GM12878 (cell line): Measurements from ENCODE around the gene MSI2. TPM values are rescaled to one million over a fixed set of nuclear protein-coding genes. Genes with fewer than 3 reads are reported as not detected.

Source experiments
- ATAC-seq: fragments of 200-7000 bp; cut with Tn5 transposase; 3 replicates; pipeline ENCODE4 v1.9.1; 2020; ENCODE audit warnings: mild to moderate bottlenecking, moderate library complexity
- BruUV-seq: library from RNA; stranded (reverse); fragments of 400-500 nt; replicated peaks from 2 replicates; lab custom pipeline; 2021; lab: Mats Ljungman, UMichigan
- CTCF ChIA-PET: fragments of 300-600 bp; sonication (Branson Sonifier 250); formaldehyde crosslinking; extraction: SDS; loops from one replicate; lab custom pipeline; 2021; ENCODE audit warnings: inconsistent platforms; lab: Yijun Ruan, JAX
- POLR2A ChIA-PET: fragments of 350-600 bp; formaldehyde crosslinking; extraction: SDS; loops from one replicate; lab custom pipeline; 2021; ENCODE audit warnings: inconsistent platforms; lab: Charles Lee
- RAD21 ChIA-PET: fragments of 300-600 bp; sonication (Branson Sonifier 250); formaldehyde crosslinking; loops from one replicate; lab custom pipeline; 2023; ENCODE audit warnings: antibody characterized with exemption; ENCODE audit not compliant: unreplicated experiment; lab: Charles Lee
- SMC1A ChIA-PET: fragments of 300-600 bp; sonication (Branson Sonifier 250); formaldehyde crosslinking; loops from one replicate; lab custom pipeline; 2023; ENCODE audit not compliant: unreplicated experiment, uncharacterized antibody; lab: Charles Lee
- DNase-seq: peaks from one replicate; pipeline ENCODE4 v3.0.0-alpha.2; 2011; ENCODE audit warnings: low read depth, low spot score
- FAIRE-seq: peaks from 3 replicates; lab custom pipeline; 2011; peaks lifted over from hg19 to GRCh38; lab: Jason Lieb, UNC
- H2AFZ ChIP-seq: 2 replicates; pipeline ENCODE4 v1.6.0; 2011; ENCODE audit warnings: low read depth, low read length, control low read depth; ENCODE audit not compliant: control insufficient read depth
- H3K27ac ChIP-seq: 2 replicates; pipeline ENCODE4 v1.5.1; 2011; ENCODE audit warnings: control low read depth; ENCODE audit not compliant: control insufficient read depth, insufficient read depth
- H3K27me3 ChIP-seq, 2 experiments: replicated peaks in 1 of 2; 2 replicates each; pipeline versions ENCODE4 v1.6.0 to v1.6.1; 2011; ENCODE audit warnings: low read length in 1 of 2; ENCODE audit not compliant: control insufficient read depth in 2 of 2, insufficient read depth in 2 of 2
- H3K36me3 ChIP-seq, 2 experiments: 2 replicates each; pipeline ENCODE4 v1.5.1; 2011; ENCODE audit warnings: low read length in 1 of 2; ENCODE audit not compliant: control insufficient read depth in 2 of 2, insufficient read depth in 2 of 2
- H3K4me1 ChIP-seq: 2 replicates; pipeline ENCODE4 v1.6.1; 2011; ENCODE audit warnings: mild to moderate bottlenecking, low read length, moderate library complexity, mixed read lengths; ENCODE audit not compliant: control insufficient read depth, insufficient read depth
- H3K4me2 ChIP-seq: 2 replicates; pipeline ENCODE4 v1.6.0; 2011; ENCODE audit warnings: control low read depth; ENCODE audit not compliant: control insufficient read depth, insufficient read depth
- H3K4me3 ChIP-seq: fragments of 200-600 bp; sonication (generic); 2 replicates; pipeline ENCODE4 v1.5.1; 2016
- H3K79me2 ChIP-seq: 2 replicates; pipeline ENCODE4 v1.6.0; 2011; ENCODE audit warnings: low read length; ENCODE audit not compliant: control insufficient read depth, insufficient read depth
- H3K9ac ChIP-seq: 2 replicates; pipeline ENCODE4 v1.8.0; 2011; ENCODE audit warnings: low read length, control low read depth, mixed read lengths; ENCODE audit not compliant: control insufficient read depth, insufficient read depth
- H3K9me3 ChIP-seq: replicated peaks from 3 replicates; pipeline ENCODE4 v1.5.1; 2011; ENCODE audit warnings: mild to moderate bottlenecking, low read length; ENCODE audit not compliant: control insufficient read depth, insufficient read depth
- H4K20me1 ChIP-seq: 2 replicates; pipeline ENCODE4 v1.6.0; 2011; ENCODE audit not compliant: control insufficient read depth, insufficient read depth
- BACH1 ChIP-seq: fragments of 450-650 bp; IDR thresholded peaks from 2 replicates; pipeline ENCODE4 v1.6.1; 2017; ENCODE audit warnings: mild to moderate bottlenecking, borderline replicate concordance
- DPF2 ChIP-seq: fragments of 450-650 bp; IDR thresholded peaks from 2 replicates; pipeline ENCODE4 v1.6.1; 2017; ENCODE audit warnings: mild to moderate bottlenecking
- EED ChIP-seq: sonication (generic); IDR thresholded peaks from 2 replicates; pipeline ENCODE4 v1.6.1; 2016; ENCODE audit warnings: antibody characterized with exemption, low read depth
- EP300 ChIP-seq, 2 experiments: fragments of 150-350 bp in 1 of 2; IDR thresholded peaks; 2 replicates each; pipeline ENCODE4 v1.6.1; 2011 to 2012; ENCODE audit warnings: low read depth in 2 of 2, low read length in 2 of 2, borderline replicate concordance in 1 of 2, improper control_type of control experiment in 1 of 2, inconsistent platforms in 1 of 2; ENCODE audit not compliant: control insufficient read depth in 1 of 2
- KDM1A ChIP-seq: fragments of 200-600 bp; sonication (generic); IDR thresholded peaks from 2 replicates; pipeline ENCODE4 v1.6.1; 2016; ENCODE audit warnings: borderline replicate concordance
- PAX5 ChIP-seq: IDR thresholded peaks from 2 replicates; pipeline ENCODE4 v1.6.1; 2011; ENCODE audit warnings: low read depth, low read length, borderline replicate concordance
- RBBP5 ChIP-seq: fragments of 200-600 bp; sonication (generic); conservative IDR thresholded peaks from 2 replicates; pipeline ENCODE4 v1.6.1; 2016
- SMAD5 ChIP-seq: IDR thresholded peaks from 2 replicates; pipeline ENCODE4 v1.6.1; 2016; ENCODE audit warnings: antibody characterized with exemption, low read depth
- TARDBP ChIP-seq: IDR thresholded peaks from 2 replicates; pipeline ENCODE4 v1.6.1; 2016; ENCODE audit warnings: borderline replicate concordance
- TCF12 ChIP-seq: IDR thresholded peaks from 2 replicates; pipeline ENCODE4 v1.6.1; 2011; ENCODE audit warnings: low read depth, mild to moderate bottlenecking, low read length
- ZNF24 ChIP-seq: fragments of 450-650 bp; IDR thresholded peaks from 2 replicates; pipeline ENCODE4 v1.6.1; 2017; ENCODE audit warnings: antibody characterized with exemption, mild to moderate bottlenecking
- WGBS: methylation state at CpG from one replicate; pipeline ENCODE4 v1.1.6; 2016; ENCODE audit warnings: low lambda C conversion rate; ENCODE audit not compliant: insufficient replicate concordance, insufficient coverage; ENCODE audit errors: missing lambda C conversion rate; 5-methylcytosine and 5-hydroxymethylcytosine counted together
- in situ Hi-C: fragments of 300-500 bp; cut with MboI; formaldehyde crosslinking; loops from 9 replicates; pipeline ENCODE4 v1.14.3; 2018; ENCODE audit warnings: mixed read lengths
- intact Hi-C: fragments of 100-400 bp; cut with micrococcal nuclease; formaldehyde crosslinking; loops from one replicate; pipeline ENCODE4 v1.14.2; 2022; ENCODE audit not compliant: unreplicated experiment
- polyA plus RNA-seq, 11 experiments: library from polyadenylated mRNA; depleted of rRNA in 4 of 11; unstranded in 6 of 11; stranded (reverse) in 5 of 11; fragments of >200 nt; fragmentation: Nextera tagmentation in 4 of 11; fragmentation: Illumina TruSeq in 1 of 11; extraction: Ambion mirVana in 4 of 11; extraction: Trizol in 1 of 11; gene quantifications; 1 replicate in 1 of 11; 2 replicates in 10 of 11; pipeline versions ENCODE4 v1.2.1 to v1.2.3, GENCODE V29; 2011 to 2016; ENCODE audit warnings: inconsistent platforms in 2 of 11, missing spikeins in 2 of 11, low read depth in 1 of 11
- total RNA-seq, 4 experiments: library from RNA; depleted of rRNA in 3 of 4; stranded (reverse); fragments of >200 nt in 3 of 4; fragmentation: Illumina TruSeq in 1 of 4; extraction: Trizol in 1 of 4; gene quantifications; 2 replicates each; pipeline versions ENCODE4 v1.2.1 to v1.2.3, GENCODE V29; 2013 to 2021
- TF ChIP-seq, protein P1 (sequence below): fragments of 450-650 bp; IDR thresholded peaks from 2 replicates; pipeline ENCODE4 v1.6.1; 2017; ENCODE audit warnings: borderline replicate concordance

MSI2 gene
- total and polyA plus RNA-seq, 10 of the 15 experiments (the other 5 are each of a cell fraction or from before 2014, with no cell fraction given), result 6.1 to 76.1 (median 42.0) TPM

DNA sequence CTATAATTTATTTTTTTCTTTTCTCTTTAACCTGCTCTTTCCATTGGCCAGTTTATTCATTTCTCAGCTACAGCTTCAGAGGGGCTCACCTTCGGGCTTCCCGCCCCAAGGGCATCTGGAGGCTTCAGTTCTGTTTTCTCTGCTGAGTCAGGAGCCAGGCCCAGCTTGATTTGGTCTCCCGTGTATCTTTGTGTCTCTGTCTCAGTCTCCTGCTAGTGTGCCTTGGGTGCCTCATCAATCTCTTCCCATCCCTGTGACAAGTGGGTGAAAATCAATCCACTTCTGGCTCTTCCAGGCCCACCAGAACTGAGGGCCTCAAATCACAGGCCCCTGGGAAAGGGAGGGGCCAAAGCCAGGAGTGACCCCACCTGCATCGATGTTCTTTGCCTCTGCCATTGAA lies 416.6 kb downstream of the MSI2 start:
- WGBS, result 90% methylated on average over 4 of the region's 4 CpGs
- H3K4me2 ChIP-seq, result no peak overlapping the region
- intact Hi-C loops (loop anchor here (1.0 to 10.0 kb wide), 5 partner anchors 74 to 538 kb away; partner anchors contain the start of gene CCDC182), in situ Hi-C loops (no loop called here)
- H3K9me3 ChIP-seq, result no peaks in the 10 kb centered on the region
- BruUV-seq, result no TSS peak
- ATAC-seq, result no peak
- POLR2A ChIA-PET, result interaction anchor here (1.5 kb wide), 1 partner anchor 231 kb away, joined by 3 read pairs; no protein-coding TSS in a partner anchor
- no peak overlapping the region for H3K9ac ChIP-seq
- H3K4me3 ChIP-seq, result no peak overlapping the region
- no peak overlapping the region for H3K27ac ChIP-seq
- H2AFZ ChIP-seq, result no peak overlapping the region
- no peaks in the 10 kb centered on the region for H4K20me1 ChIP-seq
- peaks cover 4 to 12% of the 10 kb centered on the region in 2 experiments for H3K36me3 ChIP-seq
- RAD21 ChIA-PET, result interaction anchor here (0.8 to 2.3 kb wide), 6 partner anchors 49 to 429 kb away, joined by 3 to 42 read pairs (median 8); no protein-coding TSS in a partner anchor
- SMC1A ChIA-PET, result interaction anchor here (1.0 to 6.3 kb wide), 13 partner anchors 13 to 430 kb away, joined by 3 to 57 read pairs (median 6); no protein-coding TSS in a partner anchor
- TF ChIP-seq, protein P1, sequence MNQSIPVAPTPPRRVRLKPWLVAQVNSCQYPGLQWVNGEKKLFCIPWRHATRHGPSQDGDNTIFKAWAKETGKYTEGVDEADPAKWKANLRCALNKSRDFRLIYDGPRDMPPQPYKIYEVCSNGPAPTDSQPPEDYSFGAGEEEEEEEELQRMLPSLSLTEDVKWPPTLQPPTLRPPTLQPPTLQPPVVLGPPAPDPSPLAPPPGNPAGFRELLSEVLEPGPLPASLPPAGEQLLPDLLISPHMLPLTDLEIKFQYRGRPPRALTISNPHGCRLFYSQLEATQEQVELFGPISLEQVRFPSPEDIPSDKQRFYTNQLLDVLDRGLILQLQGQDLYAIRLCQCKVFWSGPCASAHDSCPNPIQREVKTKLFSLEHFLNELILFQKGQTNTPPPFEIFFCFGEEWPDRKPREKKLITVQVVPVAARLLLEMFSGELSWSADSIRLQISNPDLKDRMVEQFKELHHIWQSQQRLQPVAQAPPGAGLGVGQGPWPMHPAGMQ, result no peak
- no peak for TF ChIP-seq TARDBP
- no peak for TF ChIP-seq DPF2
- H3K4me1 ChIP-seq, result peaks cover 4% of the 10 kb centered on the region; the same call in 1 of the 2 replicates
- FAIRE-seq, result no peak
- no peaks in the 10 kb centered on the region for H3K27me3 ChIP-seq
- no peak for DNase-seq
- CTCF ChIA-PET, result interaction anchor here (0.9 to 4.8 kb wide), 24 partner anchors 12 to 544 kb away, joined by 3 to 88 read pairs (median 8); no protein-coding TSS in a partner anchor
- no peaks in the 10 kb centered on the region for H3K79me2 ChIP-seq

DNA sequence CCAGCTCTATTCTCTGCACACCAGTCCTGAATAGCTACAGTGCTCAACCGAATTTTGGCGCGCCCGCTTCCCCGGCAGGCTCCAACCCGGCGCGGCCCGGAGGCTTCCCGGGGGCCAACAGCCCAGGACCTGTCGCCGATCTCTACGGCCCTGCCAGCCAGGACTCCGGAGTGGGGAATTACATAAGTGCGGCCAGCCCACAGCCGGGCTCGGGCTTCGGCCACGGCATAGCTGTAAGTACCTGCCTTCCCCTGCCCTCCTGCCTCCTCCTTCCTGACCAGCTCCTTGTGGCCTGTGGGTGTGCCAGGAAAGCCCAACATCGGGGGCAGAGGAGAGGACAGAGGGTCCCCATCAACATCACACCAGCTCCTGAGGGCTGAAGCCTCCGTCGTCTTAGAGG lies 418.6 kb downstream of the MSI2 start:
- DNase-seq, result no peak
- H3K79me2 ChIP-seq, result no peaks in the 10 kb centered on the region
- peaks cover 4 to 12% of the 10 kb centered on the region in 2 experiments for H3K36me3 ChIP-seq
- no peak overlapping the region for H3K4me2 ChIP-seq
- H2AFZ ChIP-seq, result no peak overlapping the region
- FAIRE-seq, result no peak
- no peak overlapping the region for H3K4me3 ChIP-seq
- 97% methylated on average over 22 of the region's 22 CpGs for WGBS
- no peaks in the 10 kb centered on the region for H4K20me1 ChIP-seq
- peaks cover 4% of the 10 kb centered on the region; the same call in 1 of the 2 replicates for H3K4me1 ChIP-seq
- H3K27ac ChIP-seq, result no peak overlapping the region
- RAD21 ChIA-PET, result no interaction called here
- no peak overlapping the region for H3K9ac ChIP-seq
- ATAC-seq, result no peak
- in situ Hi-C loops (no loop called here), intact Hi-C loops (loop anchor here (5.0 to 10.0 kb wide), 3 partner anchors 72 to 540 kb away; partner anchors contain the start of gene CCDC182)
- CTCF ChIA-PET, result interaction anchor here (2.9 kb wide), 1 partner anchor 431 kb away, joined by 21 read pairs; no protein-coding TSS in a partner anchor
- POLR2A ChIA-PET, result no interaction called here
- no peaks in the 10 kb centered on the region for H3K27me3 ChIP-seq
- no TSS peak for BruUV-seq
- SMC1A ChIA-PET, result interaction anchor here (0.8 to 6.3 kb wide), 3 partner anchors 14 to 432 kb away, joined by 3 to 57 read pairs (median 3); no protein-coding TSS in a partner anchor
- H3K9me3 ChIP-seq, result no peaks in the 10 kb centered on the region
- TF ChIP-seq BACH1 (no peak), TCF12 (no peak), RBBP5 (no peak), SMAD5 (no peak), EED (no peak), ZNF24 (no peak), KDM1A (no peak), DPF2 (no peak), EP300 (IDR thresholded peaks at IDR 0.05; ENCODE audit: borderline replicate concordance in 1 of 2, control insufficient read depth in 1 of 2, low read depth in 2 of 2, low read length in 2 of 2) (no peak), PAX5 (no peak)
- TF ChIP-seq, all 136 proteins: peak for 0
